Measurements from ENCODE around the gene DLG3.

The DLG3 gene

DNA sequence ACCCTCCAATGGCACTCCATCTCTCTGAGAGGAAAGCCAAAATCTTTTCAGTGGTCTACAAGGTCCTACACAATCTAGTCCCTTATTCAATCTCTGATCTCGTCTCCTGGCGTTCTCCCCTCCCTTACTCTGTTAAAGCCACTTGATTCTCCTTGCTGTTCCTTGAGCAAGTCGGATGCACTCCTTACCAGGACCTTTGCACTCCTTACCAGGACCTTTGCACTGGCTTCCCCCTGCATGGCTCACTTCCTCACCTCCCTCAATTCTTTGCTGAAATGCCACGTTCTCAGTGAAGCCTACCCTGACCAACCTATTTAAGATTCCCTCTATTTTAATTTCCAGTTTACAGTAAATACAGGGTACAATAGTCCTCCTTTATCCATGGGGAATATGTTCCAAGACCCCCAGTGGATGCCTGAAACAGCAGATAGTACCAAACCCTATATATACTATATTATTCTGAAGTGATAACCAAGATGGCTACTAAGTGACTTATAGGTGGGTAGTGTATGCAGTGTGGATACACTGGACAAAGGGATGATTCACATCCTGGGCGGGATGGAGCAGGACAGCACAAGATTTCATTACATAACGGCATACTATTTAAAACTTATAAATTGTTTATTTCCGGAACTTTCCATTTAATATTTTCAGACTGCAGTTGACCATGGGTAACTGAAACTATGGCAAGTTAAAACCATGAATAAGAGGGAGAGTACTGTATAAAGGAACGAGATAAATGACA lies 6.5 kb upstream of the DLG3 start:
- no peak for DNase-seq (ENCODE audit: low spot score)

DNA sequence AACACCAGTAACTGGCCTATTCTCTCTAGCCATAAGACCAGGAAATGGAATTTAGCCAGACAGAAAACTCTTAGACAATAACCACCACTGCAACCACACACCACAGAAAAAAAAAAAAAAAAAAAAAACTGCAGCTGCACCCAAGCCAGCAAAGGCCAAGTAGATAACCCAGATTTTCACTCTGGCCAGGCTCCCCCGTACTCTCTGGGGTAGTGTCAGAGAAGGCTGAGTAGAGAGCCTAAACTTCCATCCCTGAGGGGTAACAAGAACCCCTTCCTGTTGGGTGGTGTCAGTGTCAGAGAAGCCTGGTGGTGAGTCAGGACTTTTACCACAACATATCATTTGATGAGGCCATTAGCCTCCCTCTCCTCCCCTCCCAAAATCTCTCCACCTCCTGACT lies 5.6 kb upstream of the DLG3 start:
- no peak for DNase-seq (ENCODE audit: low spot score)

DNA sequence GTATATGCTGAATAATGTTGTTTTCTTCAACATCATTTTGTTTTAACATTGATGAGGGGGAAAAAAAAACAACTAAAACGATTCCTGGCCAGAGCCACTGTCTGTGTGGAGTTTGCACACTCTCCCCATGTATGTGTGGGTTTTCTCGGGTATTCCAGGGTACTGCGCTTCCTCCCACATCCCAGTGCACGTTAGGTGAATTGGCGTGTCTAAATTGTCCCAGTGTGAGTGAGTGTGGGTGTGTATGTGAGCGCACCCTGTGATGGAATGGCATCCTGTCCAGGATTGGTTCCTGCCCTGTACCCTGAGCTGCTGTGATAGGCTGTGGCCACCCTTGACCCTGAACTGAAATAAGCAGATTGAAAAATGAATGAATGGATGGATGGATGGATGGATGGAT lies 2.4 kb upstream of the DLG3 start:
- no peak for DNase-seq (ENCODE audit: low spot score)

DNA sequence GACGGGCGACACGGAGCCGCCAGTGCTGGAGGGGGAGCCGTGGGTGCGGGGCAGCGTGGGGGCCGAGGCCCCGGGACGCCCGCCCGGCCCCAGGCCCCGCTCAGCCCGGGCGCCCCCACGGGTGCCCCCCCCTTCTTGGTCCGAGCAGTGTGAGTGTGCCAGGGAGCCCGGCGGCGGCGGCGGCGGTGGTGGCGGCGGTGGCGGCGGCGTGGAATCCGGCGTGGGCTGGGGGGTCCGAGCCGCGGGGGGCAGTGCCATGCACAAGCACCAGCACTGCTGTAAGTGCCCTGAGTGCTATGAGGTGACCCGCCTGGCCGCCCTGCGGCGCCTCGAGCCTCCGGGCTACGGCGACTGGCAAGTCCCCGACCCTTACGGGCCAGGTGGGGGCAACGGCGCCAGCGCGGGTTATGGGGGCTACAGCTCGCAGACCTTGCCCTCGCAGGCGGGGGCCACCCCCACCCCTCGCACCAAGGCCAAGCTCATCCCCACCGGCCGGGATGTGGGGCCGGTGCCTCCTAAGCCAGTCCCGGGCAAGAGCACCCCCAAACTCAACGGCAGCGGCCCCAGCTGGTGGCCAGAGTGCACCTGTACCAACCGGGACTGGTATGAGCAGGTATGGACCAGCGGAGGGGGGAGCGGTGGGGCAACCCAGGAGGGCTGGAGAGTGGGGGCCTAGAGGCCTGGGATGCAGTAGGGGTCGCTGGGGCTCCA lies 466 bp downstream of the DLG3 start:
- no peak for DNase-seq (ENCODE audit: low spot score)

DNA sequence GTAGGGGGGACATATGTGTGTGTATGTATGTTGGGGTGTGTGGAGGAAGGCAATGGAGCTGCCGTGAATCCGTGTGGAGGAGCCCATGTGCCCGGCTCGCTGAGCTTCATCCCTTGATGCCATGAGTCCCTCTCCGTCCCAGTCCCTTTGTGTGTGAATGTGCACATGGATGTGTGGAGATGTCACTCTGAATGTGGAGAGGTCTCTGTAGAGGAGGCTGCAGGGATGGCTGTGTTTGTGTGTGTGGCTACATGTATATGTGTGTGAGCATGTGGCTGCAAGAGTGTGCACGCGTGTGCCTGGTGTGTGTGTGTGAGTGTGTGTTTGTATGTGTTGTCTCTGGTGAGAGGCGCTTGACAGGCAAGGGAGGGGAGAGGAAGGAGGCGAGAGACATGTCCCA lies 1.3 kb downstream of the DLG3 start:
- DNase-seq (ENCODE audit: low spot score): no peak

DNA sequence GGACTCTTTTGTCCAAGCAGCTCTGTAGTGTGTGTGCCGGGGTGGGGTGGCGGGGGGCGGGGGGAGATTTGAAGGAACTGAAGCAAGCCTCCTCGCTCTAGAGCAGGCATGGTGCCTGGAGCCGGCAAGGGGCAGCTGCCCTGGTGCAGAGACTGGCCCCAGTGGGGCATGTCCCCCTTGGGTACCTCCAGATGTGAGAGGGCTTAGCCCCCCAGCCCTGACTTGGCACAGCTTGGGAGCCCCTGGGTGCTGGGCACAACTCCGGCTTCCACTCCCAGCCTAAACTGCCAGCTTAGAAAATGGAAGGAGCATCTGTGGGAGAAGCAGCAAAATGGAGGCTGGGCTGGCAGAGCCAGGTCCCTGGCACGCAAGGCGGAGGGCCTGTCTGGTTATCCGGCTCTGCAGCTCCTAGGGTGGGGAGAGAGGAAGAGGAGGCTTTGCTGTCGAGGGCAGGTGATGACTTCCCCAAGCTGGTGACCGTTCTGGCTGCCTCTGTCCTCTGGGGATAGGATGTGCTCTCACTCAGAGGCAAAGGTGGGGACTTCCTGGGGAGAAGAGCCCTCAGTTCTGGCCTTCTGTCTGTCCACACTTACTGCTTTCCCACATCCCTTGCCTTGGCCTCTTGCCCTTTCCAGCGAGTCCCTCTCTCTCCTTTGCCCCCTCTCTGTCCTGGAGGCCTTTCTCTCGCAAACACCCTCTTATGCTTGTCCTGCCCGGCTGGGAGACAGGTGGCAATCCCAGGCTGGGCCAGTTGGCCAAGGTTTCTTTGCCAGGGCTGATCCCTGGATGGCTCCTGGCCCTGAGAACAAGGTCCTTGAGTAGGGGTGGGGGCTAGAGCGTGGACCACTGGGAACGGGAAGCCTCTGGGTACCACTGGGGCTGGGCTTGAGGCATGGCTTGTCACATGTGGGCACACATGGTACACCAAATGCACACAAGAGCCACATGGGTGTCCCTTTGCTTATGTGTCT lies 2.0 kb downstream of the DLG3 start:
- DNase-seq (ENCODE audit: low spot score): no peak

DNA sequence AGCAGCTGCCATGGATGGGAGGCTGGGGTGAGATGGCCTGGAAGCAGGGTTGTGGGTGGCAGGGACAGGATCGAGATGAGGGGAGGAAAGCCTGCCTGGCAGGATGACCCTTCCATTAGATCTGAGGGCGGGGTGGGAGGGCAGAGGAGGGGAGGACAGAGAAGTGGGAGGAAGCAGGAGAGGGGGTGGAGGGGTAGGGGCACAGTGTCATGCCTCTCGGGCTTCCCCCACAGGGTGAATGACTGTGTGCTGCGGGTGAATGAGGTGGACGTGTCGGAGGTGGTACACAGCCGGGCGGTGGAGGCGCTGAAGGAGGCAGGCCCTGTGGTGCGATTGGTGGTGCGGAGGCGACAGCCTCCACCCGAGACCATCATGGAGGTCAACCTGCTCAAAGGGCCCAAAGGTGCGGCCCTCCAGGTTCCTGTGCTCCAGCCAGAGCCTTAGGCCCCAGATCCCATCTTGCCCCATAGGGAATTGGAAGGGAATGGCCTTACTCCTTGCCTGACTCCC lies 4.9 kb downstream of the DLG3 start:
- no peak for DNase-seq (ENCODE audit: low spot score)

DNA sequence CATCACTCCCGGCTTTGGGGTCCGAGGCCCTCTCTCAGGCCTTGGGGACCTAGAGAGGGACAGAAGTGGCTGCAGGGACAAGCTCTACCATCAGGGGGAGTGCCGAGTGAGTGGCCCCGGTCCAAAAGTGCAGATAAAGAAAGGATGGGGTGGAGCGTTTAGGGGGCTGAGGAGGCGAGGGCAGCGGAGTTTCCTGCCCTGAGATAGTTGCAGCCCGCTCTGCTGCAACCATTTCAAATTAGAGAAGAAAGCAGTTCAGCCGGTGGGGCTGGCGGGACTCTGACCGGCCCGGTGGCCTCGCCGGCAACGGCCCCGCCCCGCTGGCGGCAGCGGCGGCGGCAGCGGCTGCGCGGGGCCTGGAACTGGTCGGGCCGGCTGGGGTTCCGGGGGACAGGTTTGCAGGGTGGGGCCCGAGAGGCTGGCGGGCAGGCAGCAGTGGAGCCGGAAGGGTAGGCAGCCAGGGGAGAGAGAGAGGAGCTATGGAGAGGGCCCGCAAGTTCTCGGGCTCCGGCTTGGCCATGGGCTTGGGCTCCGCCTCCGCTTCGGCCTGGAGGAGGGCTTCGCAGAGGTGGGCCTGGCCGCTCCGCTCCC lies 7.6 kb downstream of the DLG3 start:
- DNase-seq (ENCODE audit: low spot score): peak; percentile 49

DNA sequence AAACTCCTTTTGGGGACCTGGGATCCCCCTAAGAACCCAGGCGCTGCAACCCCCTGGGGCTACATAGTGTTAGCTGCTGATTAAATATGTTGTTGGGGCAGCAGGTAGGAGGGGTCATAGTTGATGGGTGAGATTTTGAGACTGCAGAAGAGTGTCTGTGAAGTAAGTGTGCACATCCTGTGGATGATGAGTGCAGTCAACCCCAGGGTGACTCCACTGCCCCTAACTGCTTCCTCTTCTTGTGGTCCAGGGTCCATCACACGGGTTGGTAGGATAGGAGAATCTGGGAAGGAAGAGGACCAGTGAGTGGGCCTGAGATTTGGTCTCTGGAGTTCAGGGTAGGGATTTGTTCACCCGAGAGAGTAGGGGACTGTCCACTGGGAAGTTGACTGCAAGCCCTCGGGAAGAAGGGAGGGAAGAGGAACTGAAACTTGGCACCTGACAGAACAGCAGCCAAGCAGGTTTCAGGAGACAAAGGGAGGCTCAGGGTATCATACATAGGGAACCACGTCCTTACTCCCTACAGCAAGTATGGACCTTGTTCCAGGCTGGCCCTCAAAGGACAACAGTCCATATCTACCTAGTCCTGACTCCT lies 8.5 kb downstream of the DLG3 start:
- no peak for DNase-seq (ENCODE audit: low spot score)

DNA sequence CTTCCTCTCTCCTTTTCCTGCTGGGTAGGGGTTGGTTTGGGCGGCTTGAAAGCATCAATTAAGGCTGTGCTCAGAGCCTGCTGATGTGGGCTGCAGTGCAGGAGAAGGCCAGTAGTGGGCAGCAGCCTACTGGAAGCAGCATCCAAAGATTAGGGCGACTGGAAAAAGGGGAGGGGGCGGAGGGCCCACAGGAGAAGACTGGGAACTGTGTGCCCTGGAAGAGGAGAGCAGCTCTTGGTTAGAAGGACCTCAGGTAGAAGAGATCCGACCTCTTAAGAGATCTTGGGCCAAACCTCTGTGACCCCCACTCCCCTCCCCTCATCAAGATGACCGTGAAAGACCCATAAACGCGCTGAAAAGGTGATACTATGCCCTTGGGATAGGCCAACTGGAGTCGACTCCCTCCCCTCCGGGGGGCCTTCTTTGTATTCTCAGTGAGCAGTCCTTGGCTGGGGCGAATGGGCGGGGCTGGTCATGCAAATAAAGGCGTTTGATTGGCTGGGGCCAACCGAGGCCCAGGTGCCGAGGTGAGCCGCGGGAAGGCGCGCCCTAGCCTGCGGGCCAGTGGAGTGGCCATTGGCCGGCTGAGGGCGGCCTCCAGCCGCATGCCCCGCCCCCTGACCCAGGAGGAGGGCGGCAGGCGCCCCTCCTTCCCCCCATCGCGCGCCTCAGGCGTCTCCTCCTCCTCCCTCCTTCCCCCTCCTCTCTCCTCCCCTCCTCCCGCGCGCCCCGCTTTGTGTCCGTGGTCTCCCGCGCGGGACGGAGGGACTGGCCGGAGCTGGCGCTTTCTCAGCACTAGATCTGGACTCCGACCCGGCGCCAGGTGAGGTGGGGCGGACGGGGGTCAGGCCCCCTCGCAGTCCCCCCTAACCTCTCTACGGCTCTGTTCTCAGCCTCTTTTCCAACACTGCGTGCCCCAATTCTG lies 10.1 kb downstream of the DLG3 start:
- peak; percentile 56 for DNase-seq (ENCODE audit: low spot score)

DNA sequence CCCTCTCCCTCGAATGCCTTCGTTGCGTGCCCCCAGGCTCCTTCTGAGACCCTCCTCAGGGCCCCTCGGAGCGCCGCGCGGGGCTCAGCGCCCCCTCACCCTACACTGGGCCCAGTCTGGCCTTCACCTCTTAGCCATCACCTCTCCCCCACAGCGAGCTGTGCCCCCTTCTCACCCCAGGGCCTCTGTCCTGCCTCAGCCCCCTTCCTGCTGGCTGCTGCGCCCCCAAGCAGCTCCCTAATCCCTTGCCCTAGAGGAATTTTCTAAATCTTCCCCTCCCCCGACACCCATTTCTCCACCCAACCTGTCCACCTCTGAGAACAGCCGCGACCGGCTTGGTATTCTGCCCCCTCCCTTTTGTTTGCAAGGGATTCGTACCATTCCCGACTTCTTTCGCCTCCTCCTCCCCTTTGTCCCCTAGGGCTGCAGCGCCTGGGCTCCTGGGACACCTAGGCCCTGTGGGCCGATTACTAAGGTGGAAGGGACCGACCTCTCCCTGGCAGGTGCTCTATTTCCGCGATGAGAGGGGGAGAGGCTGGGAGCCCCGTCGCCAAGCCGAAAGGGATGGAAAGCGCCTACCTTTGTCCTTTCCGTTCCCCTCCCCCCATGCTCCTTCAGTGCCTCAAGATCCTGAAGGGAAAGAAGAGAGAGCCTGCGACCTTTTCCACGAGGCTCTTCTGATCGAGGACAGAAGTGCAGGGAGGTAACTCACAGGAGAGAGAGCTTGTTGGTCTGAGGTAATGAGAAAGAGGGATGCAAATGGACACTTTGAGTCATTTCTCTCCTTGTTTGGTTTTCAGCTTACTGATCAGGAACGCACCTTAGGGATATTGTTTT lies 10.9 kb downstream of the DLG3 start:
- DNase-seq (ENCODE audit: low spot score): no peak

DNA sequence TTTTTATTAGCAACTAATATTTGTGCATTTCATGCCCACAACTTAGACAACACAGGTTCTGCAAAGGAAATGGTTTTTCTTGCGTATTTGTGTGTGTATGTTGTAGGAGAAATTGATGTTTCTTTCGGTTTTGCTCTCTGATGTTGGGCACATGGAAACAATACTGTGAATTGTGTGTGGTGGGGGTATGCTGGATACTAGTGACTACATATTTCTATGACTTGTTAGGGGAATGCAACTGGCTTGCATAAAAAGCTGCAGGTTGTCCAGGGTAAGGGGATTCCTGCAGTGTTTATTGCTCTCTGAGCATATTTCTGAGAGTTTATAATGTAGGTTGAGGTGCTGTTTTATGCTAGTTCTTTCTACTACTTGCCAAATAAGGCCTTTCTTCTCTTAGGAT lies 11.6 kb downstream of the DLG3 start:
- DNase-seq (ENCODE audit: low spot score): no peak

DNA sequence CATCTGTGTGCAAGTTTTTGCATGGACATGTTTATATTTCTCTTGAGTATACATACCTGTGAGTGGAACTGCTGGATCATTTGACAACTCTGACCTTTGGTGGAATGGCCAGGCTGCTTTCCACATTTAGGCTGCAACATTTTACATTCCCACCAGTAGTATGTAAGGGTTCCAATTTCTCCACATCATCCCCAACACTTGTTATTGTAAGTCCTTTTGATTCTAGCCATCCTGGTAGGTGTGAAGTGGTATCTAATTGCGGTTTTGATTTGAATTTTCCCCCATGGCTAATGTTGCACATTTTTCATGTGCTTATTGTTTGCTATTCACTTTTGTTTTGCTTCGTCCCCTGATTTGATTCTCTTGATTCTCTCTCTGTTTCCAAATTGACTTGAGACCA lies 16.4 kb downstream of the DLG3 start:
- no peak for DNase-seq (ENCODE audit: low spot score)

DNA sequence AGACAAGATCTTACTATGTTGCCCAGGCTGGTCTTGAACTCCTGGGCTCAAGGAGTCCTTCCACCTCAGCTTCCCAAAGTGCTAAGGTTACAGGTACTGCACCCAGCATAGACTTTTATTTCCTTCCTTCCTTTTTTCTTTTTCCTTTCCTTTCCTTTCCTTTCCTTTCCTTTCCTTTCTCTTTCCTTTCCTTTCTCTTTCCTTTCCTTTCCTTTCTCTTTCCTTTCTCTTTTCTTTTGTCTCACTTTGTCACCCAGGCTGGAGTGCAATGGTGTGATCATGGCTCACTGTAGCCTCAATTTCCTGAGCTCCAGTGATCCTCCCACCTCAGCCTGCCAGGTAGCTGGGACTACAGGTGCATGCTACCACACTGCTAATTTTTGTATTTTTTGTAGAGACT lies 19.4 kb downstream of the DLG3 start:
- DNase-seq (ENCODE audit: low spot score): no peak

DNA sequence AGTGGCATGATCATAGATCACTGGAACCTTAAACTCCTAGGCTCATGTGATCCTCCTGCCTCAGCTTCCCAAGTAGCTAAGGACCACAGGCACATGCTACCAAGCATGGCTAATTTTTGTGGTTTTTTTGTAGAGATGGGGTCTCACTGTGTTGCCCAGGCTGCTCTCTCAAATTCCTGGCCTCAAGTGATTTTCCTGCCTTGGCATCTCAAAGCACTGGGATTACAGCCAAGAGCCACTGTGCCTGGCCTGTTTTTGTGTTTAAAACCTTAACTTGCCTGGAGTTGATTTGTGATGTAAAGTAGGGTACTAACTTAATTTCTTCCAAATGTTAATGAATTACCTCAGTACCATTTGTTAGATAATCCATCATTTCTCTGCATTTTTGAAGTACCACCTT lies 22.3 kb downstream of the DLG3 start:
- no peak for DNase-seq (ENCODE audit: low spot score)

DNA sequence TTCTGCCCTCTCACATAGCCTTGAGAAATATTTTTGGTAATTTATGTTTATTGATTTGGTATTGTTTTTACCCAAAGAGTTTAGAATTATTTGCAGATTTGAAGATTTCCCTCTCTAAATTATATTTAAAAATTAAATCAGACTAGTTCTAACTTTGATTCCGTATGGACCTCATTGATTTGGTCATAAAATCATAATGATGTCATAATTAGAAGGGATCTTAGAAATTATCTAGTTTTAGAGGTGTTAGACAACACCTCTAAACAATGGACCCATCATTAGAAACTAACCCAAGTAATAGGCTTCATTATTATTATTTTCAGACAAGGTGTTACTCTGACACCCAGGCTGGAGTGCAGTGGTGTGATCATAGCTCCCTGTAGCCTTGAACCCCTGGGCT lies 24.1 kb downstream of the DLG3 start:
- no peak for DNase-seq (ENCODE audit: low spot score)

DNA sequence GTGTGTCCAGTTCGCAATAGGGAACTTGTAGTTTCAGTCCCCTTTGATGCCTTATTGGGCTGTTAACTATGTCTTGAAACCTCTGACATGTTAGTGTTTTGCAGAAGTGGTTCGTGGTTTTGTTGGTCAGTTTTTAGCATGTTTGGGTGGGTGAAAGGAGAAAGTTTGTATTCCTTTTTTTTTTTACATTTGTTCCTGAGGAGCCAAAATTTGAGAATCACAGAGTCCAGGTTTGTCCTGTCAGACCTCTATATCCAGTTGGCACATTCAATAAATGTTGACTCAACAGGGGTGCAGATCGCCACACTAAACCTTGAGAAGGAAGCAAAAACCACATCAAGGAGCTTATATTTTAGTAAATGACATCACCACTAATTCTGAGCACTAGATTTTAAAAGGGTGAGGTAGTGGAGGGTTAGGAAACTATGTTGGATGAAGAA lies 26.2 kb downstream of the DLG3 start:
- DNase-seq (ENCODE audit: low spot score): no peak

DNA sequence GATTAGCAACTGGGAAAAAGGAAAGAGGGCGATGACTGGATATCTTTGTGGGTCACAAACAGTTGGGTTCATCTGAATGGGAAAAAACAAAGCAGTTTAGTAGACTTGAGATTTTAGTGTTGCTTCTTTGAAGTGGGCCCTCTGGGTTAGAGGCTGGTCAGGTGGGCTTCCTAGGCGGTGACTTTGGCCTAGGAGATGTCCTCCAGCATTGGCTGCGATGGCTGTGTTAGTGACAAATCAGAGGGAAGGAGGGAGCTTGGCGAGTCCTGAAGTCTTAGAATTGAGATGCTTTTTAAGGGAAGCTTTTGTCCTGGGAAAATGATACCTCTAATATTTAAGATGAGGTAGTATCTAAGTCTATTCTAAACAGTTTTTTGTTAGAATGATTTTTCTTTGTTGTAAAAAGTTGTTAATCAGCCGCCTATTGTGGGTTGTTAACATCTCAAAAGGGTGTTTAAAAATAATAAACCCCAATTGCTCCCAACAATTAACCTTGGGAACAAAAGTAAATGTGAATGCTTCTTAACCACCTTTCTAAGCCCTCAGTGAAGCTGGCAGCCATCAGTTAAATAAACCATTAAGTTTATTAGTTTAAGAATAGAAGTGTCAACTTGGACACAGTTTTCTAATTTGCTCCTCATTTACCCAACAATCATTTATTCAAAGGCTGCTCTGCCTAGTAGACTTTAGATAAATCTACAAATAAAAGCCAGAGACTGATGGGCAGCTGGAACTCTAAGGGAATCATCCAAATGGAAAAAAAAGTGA lies 31.7 kb downstream of the DLG3 start:
- no peak for DNase-seq (ENCODE audit: low spot score)

All from CD4-positive, alpha-beta T cell treated with Interleukin-6 at 100 ng/mL for 8 hours (primary cell).